Omental fat pad (tissue), 4 donors: ENCODE results near the gene PCGF5. TPM values are rescaled to one million over a fixed set of nuclear protein-coding genes. Genes with fewer than 3 reads are reported as not detected.
"Not testable (repeated sequence)": the region's sequence is repeated elsewhere in the genome, so short reads cannot be mapped to it uniquely, and the experiment has no call there.

Experiments
- ATAC-seq: fragments of 150-250 bp; one replicate; pipeline ENCODE4 v1.9.1; 2016; ENCODE audit warnings: mild to moderate bottlenecking, moderate library complexity; ENCODE audit not compliant: low FRiP score
- DNase-seq: peaks from one replicate; pipeline ENCODE4 v3.0.0-alpha.2; 2019; ENCODE audit warnings: low spot score
- total RNA-seq, 4 donors: library from RNA; depleted of rRNA; stranded (reverse); fragments of >200 nt; gene quantifications; one replicate each; pipeline ENCODE4 v1.1.0, GENCODE V29; 2016
- TF ChIP-seq, protein P1 (sequence below), 3 donors: fragments of 450-650 bp; IDR thresholded peaks; one replicate each; pipeline ENCODE4 v1.5.1; 2016 to 2017; ENCODE audit warnings: antibody characterized with exemption in 3 of 3, mild to moderate bottlenecking in 3 of 3, moderate library complexity in 2 of 3

PCGF5 gene
- total RNA-seq, 4 donors from 2014 or later: 31.9 to 55.4 (median 42.5) TPM

- no peak for ATAC-seq
- TF ChIP-seq, protein P1, sequence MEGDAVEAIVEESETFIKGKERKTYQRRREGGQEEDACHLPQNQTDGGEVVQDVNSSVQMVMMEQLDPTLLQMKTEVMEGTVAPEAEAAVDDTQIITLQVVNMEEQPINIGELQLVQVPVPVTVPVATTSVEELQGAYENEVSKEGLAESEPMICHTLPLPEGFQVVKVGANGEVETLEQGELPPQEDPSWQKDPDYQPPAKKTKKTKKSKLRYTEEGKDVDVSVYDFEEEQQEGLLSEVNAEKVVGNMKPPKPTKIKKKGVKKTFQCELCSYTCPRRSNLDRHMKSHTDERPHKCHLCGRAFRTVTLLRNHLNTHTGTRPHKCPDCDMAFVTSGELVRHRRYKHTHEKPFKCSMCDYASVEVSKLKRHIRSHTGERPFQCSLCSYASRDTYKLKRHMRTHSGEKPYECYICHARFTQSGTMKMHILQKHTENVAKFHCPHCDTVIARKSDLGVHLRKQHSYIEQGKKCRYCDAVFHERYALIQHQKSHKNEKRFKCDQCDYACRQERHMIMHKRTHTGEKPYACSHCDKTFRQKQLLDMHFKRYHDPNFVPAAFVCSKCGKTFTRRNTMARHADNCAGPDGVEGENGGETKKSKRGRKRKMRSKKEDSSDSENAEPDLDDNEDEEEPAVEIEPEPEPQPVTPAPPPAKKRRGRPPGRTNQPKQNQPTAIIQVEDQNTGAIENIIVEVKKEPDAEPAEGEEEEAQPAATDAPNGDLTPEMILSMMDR (IDR thresholded peaks at IDR 0.05): no peak
- DNase-seq: no peak
Measured at GRCh38 chr10:91309711-91310110, 89.2 kb downstream of the PCGF5 start.

DNA sequence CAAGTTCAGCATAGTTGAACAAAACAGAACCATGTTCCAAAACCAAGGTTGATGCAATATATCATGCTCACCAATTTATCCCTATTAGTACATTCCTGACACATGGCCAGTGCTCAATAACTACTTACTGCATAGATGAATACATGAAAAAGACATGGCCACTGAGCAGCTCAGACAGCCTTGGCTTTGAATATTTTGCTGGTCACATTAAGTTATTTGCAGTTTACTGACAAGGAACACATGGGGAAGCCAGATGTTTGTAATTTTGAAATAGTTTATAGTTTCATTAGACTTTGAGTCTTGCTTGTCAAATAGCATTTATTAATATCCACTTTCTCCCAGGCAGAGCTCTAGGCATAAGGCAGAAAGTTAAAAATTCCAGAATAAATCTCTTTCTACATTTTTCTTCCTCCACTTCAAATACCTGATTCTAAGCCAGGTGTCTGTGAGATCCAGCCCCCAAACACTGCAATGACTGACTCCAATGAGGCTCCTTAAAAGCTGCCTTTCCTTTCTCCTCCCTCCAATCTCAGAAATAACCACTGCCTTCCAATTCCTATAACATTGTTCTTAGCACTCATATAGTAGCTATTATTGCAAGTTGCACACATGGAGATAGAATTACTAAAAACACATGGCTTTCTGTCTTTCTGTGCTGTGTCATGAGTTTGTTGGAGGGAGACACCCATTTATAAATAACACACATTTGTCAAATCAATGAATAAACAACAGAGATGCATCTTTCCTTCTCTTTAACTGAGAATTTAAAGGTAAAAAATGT is 91.3 kb downstream of the PCGF5 start:
- TF ChIP-seq, protein P1 (IDR thresholded peaks at IDR 0.05): no peak
- DNase-seq (no peak), ATAC-seq (no peak)

GRCh38 chr10:91312382-91312733 is 91.9 kb downstream of the PCGF5 start:
- TF ChIP-seq, protein P1 (IDR thresholded peaks at IDR 0.05): no peak
- DNase-seq: no peak
- no peak for ATAC-seq

- ATAC-seq (peak; percentile 56), DNase-seq (no peak)
- TF ChIP-seq, protein P1 (IDR thresholded peaks at IDR 0.05): no peak
Measured at GRCh38 chr10:91313796-91314485, 93.5 kb downstream of the PCGF5 start.

DNA sequence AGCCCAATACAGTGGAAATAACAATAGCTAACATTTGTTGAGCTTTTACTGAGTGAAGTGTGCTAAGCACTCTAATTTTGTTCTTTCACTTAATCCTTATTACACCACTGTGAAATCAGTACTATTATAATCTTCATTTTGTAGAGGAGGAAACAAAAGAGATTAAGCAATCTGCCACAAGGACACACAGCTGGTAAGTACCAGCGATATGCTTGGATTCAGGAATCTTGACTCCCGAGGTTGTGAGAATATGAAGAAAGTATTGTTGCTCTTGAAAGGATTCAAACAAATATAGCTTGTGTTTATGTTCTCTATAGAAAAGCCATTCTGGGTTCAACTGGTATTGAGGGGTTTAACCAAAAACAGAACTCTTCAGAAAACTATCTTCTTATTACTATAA is 96.0 kb downstream of the PCGF5 start:
- DNase-seq (no peak), ATAC-seq (no peak)
- TF ChIP-seq, protein P1 (IDR thresholded peaks at IDR 0.05): no peak

GRCh38 chr10:91317541-91317940 is 97.1 kb downstream of the PCGF5 start:
- ATAC-seq (no peak), DNase-seq (no peak)
- TF ChIP-seq, protein P1 (IDR thresholded peaks at IDR 0.05): no peak

GRCh38 chr10:91319336-91319735 is 98.9 kb downstream of the PCGF5 start:
- ATAC-seq (no peak), DNase-seq (no peak)
- TF ChIP-seq, protein P1 (IDR thresholded peaks at IDR 0.05): no peak

DNA sequence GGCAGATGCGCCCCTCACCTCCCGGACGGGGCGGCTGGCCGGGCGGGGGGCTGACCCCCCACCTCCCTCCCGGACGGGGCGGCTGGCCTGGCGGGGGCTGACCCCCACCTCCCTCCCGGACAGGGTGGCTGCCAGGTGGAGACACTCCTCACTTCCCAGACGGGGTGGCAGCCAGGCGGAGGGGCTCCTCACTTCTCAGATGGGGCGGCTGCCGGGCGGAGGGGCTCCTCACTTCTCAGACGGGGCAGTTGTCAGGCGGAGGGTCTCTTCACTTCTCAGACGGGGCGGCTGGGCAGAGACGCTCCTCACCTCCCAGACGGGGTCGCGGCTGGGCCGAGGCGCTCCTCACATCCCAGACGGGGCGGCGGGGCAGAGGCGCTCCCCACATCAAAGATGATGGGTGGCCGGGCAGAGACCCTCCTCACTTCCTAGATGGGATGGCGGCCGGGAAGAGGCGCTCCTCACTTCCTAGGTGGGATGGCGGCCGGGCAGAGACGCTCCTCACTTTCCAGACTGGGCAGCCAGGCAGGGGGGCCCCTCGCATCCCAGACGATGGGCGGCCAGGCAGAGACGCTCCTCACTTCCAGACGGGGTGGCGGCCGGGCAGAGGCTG is 102.9 kb downstream of the PCGF5 start:
- not testable (repeated sequence) for DNase-seq, ATAC-seq
